ENCODE measurements around the gene SIAH2.

- TF ChIP-seq SUZ12 (IDR thresholded peaks at IDR 0.05; ENCODE audit: extremely low read depth, insufficient read depth, insufficient read length): no peak
- no peak for TF ChIP-seq YY1 (IDR thresholded peaks at IDR 0.05; ENCODE audit: insufficient read depth, insufficient read length)
These were observed 11.1 kb downstream of the SIAH2 start for GRCh38 chr3:150751781-150752263.

Data from NT2/D1 (cell line).